Transverse colon (tissue), 4 donors: ENCODE measurements around the gene MTRR. TPM values are rescaled to one million over a fixed set of nuclear protein-coding genes. Genes with fewer than 3 reads are reported as not detected.
A peak's percentile ranks its signal among the peaks of the same experiment; 100 is the strongest.

Experiments
- DNase-seq: peaks from one replicate; pipeline ENCODE4 v3.0.0-alpha.2; 2019
- H3K27ac ChIP-seq, 4 donors: fragments of 200-600 bp; sonication (generic); 2 replicates each; pipeline ENCODE4 v1.5.1; 2016 to 2018; ENCODE audit warnings: inconsistent platforms in 4 of 4
- H3K27me3 ChIP-seq: fragments of 200-600 bp; sonication (generic); 2 replicates; pipeline ENCODE4 v1.5.1; 2017; ENCODE audit warnings: inconsistent platforms
- H3K36me3 ChIP-seq, 4 donors: fragments of 200-600 bp; sonication (generic); 2 replicates each; pipeline ENCODE4 v1.5.1; 2017 to 2019; ENCODE audit warnings: inconsistent platforms in 4 of 4
- H3K4me1 ChIP-seq, 4 donors: fragments of 200-600 bp; sonication (generic); 2 replicates each; pipeline ENCODE4 v1.5.1; 2017 to 2020; ENCODE audit warnings: inconsistent platforms in 4 of 4
- H3K4me3 ChIP-seq, 4 donors: fragments of 200-600 bp; sonication (generic); 1 replicate in 1 of 4; 2 replicates in 3 of 4; pipeline versions ENCODE4 v1.5.1 to v1.6.1; 2017 to 2019; ENCODE audit warnings: inconsistent platforms in 4 of 4
- H3K9me3 ChIP-seq, 2 donors: fragments of 200-600 bp; sonication (generic); 2 replicates each; pipeline ENCODE4 v1.5.1; 2017 to 2019; ENCODE audit warnings: inconsistent platforms in 2 of 2
- EP300 ChIP-seq: sonication (generic); formaldehyde crosslinking; IDR thresholded peaks from one replicate; pipeline ENCODE4 v1.6.1; 2017; ENCODE audit warnings: antibody characterized with exemption, low read depth
- POLR2A ChIP-seq: fragments of 450-650 bp; IDR thresholded peaks from one replicate; pipeline ENCODE4 v1.6.1; 2016; ENCODE audit warnings: antibody characterized with exemption, mild to moderate bottlenecking, moderate library complexity
- POLR2AphosphoS5 ChIP-seq, 3 donors: sonication (generic); formaldehyde crosslinking; IDR thresholded peaks; one replicate each; pipeline ENCODE4 v1.6.1; 2016; ENCODE audit warnings: antibody characterized with exemption in 3 of 3
- WGBS, 2 donors: methylation state at CpG; one replicate each; pipeline ENCODE4 v1.1.5; 2018; ENCODE audit warnings: low coverage in 1 of 2; 5-methylcytosine and 5-hydroxymethylcytosine counted together
- in situ Hi-C, 4 donors: fragments of 200-750 bp; cut with MboI; loops; one replicate each; pipeline versions ENCODE4 v1.15.0 to v1.15.1; 2017; ENCODE audit warnings: low sequenced_read_pairs in 3 of 4, low pct_ligation_motif_present in 1 of 4, low pct_unique_long_range_greater_than_20kb in 1 of 4
- intact Hi-C: fragments of 100-400 bp; cut with DNase I; formaldehyde crosslinking; loops from one replicate; pipeline ENCODE4 v1.15.1; 2023; ENCODE audit warnings: low total_unique reads
- total RNA-seq, 4 donors: library from RNA; depleted of rRNA; stranded (reverse); fragments of >200 nt; gene quantifications; one replicate each; pipeline ENCODE4 v1.1.0, GENCODE V29; 2016
- TF ChIP-seq, protein P1 (sequence below), 5 experiments: fragments of 200-600 bp in 3 of 5; fragments of 450-650 bp in 2 of 5; sonication (generic) in 3 of 5; IDR thresholded peaks; 1 replicate in 2 of 5; 2 replicates in 3 of 5; pipeline ENCODE4 v1.5.1; 2016 to 2017; ENCODE audit warnings: antibody characterized with exemption in 5 of 5, inconsistent platforms in 3 of 5, mild to moderate bottlenecking in 2 of 5, moderate library complexity in 1 of 5

The MTRR gene
- total RNA-seq, 4 donors from 2014 or later = 31.4 to 120 (median 43.4) TPM

DNA sequence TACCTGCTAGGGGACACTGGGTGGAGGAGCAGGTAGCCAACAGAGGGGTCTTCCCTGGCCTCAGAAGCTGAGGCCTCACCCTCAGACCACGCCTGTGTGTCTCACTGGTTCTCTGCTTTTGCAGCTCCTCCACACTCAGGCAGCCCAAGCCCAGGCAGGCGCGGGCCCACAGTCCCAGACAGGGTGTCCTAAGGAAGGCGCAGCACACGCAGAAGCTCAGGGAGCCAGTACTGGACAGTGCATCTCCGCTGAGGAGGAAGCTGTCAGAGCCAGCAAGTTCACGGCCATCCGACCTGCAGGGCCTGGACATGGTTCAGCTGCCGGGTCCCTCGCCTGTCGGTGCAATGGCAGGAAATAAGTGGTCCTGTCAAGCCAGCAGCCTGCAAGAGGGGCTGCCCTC is 43.3 kb upstream of the MTRR start:
- Histone ChIP-seq H3K36me3 (no peaks in the 10 kb centered on the region), H3K27me3 (no peaks in the 10 kb centered on the region), H3K4me1 (no peaks in the 10 kb centered on the region), H3K27ac (no peak overlapping the region), H3K9me3 (no peaks in the 10 kb centered on the region), H3K4me3 (no peak overlapping the region)
- no peak for DNase-seq
- WGBS, 2 donors = 76% methylated on average over 11 of the region's 11 CpGs; no CpG with 5 or more reads in 1 of the 2 donors
- in situ Hi-C loops (no loop called here), intact Hi-C loops (no loop called here)
- TF ChIP-seq EP300 (no peak), POLR2A (no peak), POLR2AphosphoS5 (IDR thresholded peaks at IDR 0.05) (no peak)
- TF ChIP-seq, protein P1, sequence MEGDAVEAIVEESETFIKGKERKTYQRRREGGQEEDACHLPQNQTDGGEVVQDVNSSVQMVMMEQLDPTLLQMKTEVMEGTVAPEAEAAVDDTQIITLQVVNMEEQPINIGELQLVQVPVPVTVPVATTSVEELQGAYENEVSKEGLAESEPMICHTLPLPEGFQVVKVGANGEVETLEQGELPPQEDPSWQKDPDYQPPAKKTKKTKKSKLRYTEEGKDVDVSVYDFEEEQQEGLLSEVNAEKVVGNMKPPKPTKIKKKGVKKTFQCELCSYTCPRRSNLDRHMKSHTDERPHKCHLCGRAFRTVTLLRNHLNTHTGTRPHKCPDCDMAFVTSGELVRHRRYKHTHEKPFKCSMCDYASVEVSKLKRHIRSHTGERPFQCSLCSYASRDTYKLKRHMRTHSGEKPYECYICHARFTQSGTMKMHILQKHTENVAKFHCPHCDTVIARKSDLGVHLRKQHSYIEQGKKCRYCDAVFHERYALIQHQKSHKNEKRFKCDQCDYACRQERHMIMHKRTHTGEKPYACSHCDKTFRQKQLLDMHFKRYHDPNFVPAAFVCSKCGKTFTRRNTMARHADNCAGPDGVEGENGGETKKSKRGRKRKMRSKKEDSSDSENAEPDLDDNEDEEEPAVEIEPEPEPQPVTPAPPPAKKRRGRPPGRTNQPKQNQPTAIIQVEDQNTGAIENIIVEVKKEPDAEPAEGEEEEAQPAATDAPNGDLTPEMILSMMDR (IDR thresholded peaks at IDR 0.05) = no peak

DNA sequence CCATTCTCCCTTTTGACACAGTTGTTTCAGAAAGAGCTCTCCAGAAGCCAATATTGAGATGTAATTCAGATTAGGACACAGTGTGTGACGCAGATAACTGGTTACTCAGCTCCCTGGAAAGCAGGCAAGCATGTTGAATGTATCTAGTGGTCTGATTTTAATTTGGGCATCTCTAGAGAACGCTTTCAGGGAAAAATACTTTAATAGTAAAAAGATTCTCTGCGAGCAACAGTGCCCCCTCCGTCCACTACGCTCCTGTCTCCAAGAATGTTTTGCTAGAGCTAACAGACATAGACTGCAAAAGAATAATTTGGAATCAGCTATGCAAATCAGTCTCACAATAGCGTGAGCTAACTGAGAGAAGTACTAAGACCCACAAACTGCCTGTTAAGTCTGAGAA is 41.3 kb upstream of the MTRR start:
- no peaks in the 10 kb centered on the region for H3K9me3 ChIP-seq
- no peak overlapping the region for H3K4me3 ChIP-seq
- TF ChIP-seq POLR2AphosphoS5 (IDR thresholded peaks at IDR 0.05) = no peak
- TF ChIP-seq EP300 = no peak
- TF ChIP-seq POLR2A = no peak
- TF ChIP-seq, protein P1 (IDR thresholded peaks at IDR 0.05) = no peak
- in situ Hi-C loops = no loop called here
- H3K36me3 ChIP-seq = no peaks in the 10 kb centered on the region
- no peaks in the 10 kb centered on the region for H3K4me1 ChIP-seq
- no peak for DNase-seq
- H3K27ac ChIP-seq = no peak overlapping the region
- intact Hi-C loops = no loop called here
- WGBS, 2 donors = 80 to 84% methylated on average over 6 of the region's 6 CpGs
- no peaks in the 10 kb centered on the region for H3K27me3 ChIP-seq

DNA sequence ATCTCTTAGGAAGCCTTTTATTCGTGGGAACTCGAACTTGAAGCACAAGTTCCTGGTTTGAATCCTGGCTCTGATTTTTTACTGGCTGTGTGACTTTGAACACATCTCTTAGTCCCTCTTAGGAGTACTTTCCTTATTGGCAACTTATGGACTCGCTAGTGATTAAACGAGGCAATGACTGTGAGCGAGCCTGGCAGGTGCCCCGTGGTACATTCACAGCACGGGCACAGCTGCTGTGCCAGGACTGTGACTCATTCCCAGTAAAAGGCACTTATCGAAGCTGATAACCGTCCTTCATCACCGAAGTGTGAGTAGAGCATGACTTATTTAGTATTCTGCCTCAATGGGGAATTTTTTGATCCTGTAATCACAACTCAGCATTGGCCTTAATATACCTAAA is 40.7 kb upstream of the MTRR start:
- no peaks in the 10 kb centered on the region for H3K9me3 ChIP-seq
- WGBS, 2 donors = 40 to 60% methylated on average over 1 to 10 of the region's 10 CpGs
- no peaks in the 10 kb centered on the region for H3K27me3 ChIP-seq
- in situ Hi-C loops = no loop called here
- H3K27ac ChIP-seq = no peak overlapping the region
- TF ChIP-seq, protein P1 (IDR thresholded peaks at IDR 0.05) = no peak
- no peak for TF ChIP-seq POLR2AphosphoS5 (IDR thresholded peaks at IDR 0.05)
- no peak for TF ChIP-seq EP300
- no peak for TF ChIP-seq POLR2A
- H3K4me1 ChIP-seq = no peaks in the 10 kb centered on the region
- intact Hi-C loops = no loop called here
- peak; percentile 11 for DNase-seq
- H3K4me3 ChIP-seq = no peak overlapping the region
- no peaks in the 10 kb centered on the region for H3K36me3 ChIP-seq

DNA sequence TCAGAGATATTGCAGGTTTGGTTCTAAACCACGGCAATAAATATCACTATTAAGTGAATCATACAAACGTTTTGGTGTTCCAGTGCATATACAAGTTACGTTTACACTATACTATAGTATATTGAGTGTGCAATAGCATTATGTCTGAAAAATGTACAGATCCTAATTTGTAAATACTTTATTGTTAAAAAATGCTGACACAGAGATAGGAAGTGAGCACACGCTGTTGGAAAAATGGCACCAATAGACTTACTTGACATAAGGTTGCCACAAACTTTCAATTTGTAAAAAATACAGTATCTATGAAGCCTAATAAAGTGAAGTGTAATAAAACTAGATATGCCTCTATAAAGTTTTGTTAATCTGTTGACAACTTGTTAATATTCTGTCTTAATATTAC is 34.0 kb upstream of the MTRR start:
- TF ChIP-seq, protein P1 (IDR thresholded peaks at IDR 0.05) = no peak
- no peak for TF ChIP-seq POLR2AphosphoS5 (IDR thresholded peaks at IDR 0.05)
- no peak for TF ChIP-seq EP300
- no peak for TF ChIP-seq POLR2A
- no peak overlapping the region for H3K4me3 ChIP-seq
- in situ Hi-C loops = no loop called here
- no peaks in the 10 kb centered on the region for H3K27me3 ChIP-seq
- H3K4me1 ChIP-seq = no peaks in the 10 kb centered on the region
- no peaks in the 10 kb centered on the region for H3K36me3 ChIP-seq
- H3K9me3 ChIP-seq = no peaks in the 10 kb centered on the region
- intact Hi-C loops = no loop called here
- no peak for DNase-seq
- no peak overlapping the region for H3K27ac ChIP-seq
- WGBS, 2 donors = 84 to 91% methylated on average over 4 of the region's 4 CpGs
